GM20431 (cell line): ENCODE results near the gene ARHGAP22.

Experiments used
- in situ Hi-C: fragments of 300-500 bp; cut with MseI, MboI; formaldehyde crosslinking; loops from one replicate; pipeline ENCODE4 v1.15.0; 2020; ENCODE audit warnings: low sequenced_read_pairs; ENCODE audit not compliant: unreplicated experiment

ARHGAP22 gene

GRCh38 chr10:48538611-48539010 lies 66.3 kb downstream of the ARHGAP22 start:
- in situ Hi-C loops: no loop called here

DNA sequence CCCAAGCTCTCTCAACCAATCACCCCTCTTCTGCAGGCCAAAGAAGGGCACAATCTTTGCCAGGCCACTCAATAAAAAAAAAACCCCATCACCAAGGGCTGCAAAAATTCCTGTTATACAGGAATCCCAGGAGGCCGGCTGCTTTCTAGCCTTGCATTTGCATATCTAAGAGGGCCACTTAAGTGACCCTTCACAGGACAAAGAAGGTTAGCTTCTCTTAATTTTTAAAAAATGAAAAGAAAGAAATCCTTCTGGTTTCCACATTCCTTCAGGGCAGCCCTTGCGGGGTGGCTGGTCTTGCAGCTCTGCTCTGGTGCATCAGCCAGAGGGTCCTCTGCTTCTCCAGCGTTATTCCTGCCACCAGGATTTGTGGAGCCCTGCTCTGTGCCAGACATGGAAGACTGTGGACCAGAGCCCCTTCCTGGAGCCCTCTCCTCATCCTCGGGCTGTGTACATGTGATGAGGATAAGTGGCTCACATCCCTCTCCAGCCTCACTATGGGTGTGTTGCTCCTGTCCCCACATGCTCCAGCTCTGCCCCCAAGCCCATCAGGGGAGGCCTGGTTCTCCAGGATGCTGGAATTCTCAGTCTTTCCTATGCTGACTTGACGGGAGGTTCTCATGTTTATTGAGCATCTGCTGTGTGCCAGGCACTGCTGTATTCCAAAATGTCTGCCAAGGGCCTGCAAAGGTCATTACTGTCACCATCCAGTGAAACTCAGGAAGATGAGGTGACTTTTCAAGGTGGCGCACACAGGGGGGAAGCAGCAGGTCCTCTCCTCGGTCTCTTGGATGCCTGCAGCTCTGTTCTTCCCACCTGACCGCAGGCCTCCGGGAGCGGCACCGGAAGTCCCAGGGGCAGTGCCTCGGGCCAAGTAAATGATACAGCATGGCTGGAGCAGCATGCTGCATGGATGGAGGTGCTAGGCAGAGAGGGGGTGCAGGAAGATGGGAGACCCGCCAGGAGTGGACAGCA lies 67.7 kb downstream of the ARHGAP22 start:
- in situ Hi-C loops: no loop called here

- in situ Hi-C loops: no loop called here
Measured at GRCh38 chr10:48536156-48536500, 68.7 kb downstream of the ARHGAP22 start.

- in situ Hi-C loops: no loop called here
Measured at GRCh38 chr10:48535416-48536155, 69.3 kb downstream of the ARHGAP22 start.

- in situ Hi-C loops: no loop called here
Measured at GRCh38 chr10:48533951-48534720, 70.7 kb downstream of the ARHGAP22 start.

GRCh38 chr10:48533540-48533939 lies 71.3 kb downstream of the ARHGAP22 start:
- in situ Hi-C loops: no loop called here

DNA sequence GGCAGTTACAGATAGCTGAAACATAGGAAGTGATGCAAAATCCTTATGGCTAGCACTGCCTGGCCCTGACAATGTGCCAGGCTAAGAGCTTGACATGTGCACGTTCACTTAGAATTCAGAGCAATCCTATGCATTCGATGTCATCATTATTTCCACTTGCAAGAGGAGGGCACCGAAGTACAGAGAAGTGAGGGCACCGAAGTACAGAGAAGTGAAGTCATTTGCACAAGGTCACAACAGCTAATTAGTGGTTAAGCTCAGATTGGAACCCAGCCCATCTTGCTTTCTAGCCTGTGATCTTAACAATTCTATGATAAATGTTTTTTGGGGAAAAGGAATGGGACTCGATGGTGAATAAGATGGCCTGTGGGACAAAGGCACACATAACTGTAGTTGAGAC lies 73.4 kb downstream of the ARHGAP22 start:
- in situ Hi-C loops: no loop called here

DNA sequence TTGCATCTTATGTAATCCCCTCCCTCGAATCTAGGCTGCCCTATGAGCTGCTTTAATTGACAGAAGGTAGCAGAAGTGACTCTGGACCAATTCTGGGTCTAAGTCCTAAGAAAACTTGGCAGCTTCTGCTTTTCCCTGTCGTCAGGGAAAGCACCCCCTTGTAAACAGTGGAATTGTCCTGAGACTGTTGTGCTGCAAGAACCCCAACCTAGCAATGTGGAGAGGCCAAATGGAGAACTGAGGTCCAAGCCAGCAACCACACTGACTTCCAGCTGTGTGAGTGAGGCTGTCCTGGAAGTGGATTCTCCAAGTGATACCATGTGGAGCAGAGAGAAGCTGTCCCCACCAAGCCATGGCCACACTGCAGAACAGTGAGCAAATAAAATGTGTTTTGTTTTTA lies 75.5 kb downstream of the ARHGAP22 start:
- in situ Hi-C loops: no loop called here

DNA sequence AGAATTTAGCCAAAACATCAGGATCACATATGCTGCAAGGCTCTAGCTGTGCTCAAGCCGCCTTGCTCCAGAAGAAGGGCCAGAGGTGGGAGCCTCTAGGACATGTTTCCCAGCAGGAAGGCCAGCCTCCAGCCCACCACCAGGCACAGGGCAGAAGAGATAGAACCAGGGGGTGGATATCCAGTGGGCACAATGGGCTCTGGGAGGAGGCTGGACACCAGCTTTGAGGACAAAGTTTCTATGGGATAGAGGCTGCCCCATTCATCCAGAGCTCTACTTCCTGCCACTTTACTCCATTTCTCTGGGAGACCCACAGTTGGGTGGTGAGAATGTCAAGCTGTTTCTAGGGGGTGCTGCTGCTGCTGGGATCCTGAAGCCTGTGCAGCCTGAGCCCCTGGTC lies 77.1 kb downstream of the ARHGAP22 start:
- in situ Hi-C loops: no loop called here

GRCh38 chr10:48526846-48527505 lies 77.9 kb downstream of the ARHGAP22 start:
- in situ Hi-C loops: no loop called here

DNA sequence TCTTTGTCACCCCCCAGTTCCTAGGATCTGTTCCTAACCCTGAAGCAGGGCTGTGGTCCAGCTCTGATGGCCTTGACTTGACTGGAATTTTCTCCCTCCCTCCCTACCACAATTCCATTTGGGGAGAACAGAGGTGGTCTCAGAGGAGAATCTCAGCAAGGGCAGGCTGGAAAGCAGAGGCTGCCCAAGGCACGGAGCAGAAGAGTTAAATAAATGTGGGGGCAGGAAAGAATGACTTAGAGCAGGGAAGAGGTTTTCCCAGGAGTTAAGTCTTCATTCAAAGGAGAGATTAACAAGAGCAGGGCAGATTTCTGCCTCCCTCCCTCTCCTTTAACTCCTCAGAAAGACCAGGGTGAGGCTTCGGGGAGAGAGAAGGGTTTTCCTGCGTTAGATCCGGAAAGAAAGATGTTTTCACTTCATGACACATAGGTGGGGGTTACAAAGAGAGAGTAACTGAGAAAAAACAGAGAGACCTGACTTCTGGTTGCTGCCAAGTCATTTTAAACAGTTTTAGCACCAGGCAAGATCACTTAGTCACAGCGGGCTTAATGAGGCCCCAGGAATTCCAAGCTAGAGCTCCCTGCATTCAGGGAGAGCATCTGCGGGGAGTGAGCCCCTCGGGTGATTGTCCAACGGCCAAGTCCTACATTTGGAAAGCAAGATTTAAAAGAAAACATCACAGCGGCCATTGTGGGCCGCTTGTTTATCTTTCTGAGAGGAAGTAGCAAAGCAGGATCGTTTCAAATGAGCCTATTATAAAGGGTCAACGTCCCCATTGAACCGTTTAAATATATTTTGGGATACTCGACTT lies 78.7 kb downstream of the ARHGAP22 start:
- in situ Hi-C loops: no loop called here

DNA sequence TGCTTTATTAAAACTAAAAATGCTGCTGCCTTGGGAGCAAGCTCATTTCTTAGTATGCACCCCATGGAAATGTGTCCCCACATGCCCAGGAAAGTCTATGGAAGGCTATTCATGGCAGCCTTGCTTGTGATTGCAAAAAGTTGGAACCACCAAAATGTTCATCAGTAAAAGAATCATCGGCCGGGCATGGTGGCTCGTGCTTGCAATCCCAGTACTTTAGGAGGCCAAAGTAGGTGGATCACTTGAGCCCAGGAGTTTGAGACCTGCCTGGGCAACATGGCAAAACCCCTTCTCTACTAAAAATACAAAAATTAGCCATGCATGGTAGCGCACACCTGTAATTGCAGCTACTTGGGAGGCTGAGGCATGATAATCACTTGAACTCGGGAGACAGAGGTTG lies 79.8 kb downstream of the ARHGAP22 start:
- in situ Hi-C loops: no loop called here

- in situ Hi-C loops: loop anchor here (25.0 kb wide), 1 partner anchor 162 kb away; no protein-coding TSS in a partner anchor
Measured at GRCh38 chr10:48523820-48524758, 80.8 kb downstream of the ARHGAP22 start.

DNA sequence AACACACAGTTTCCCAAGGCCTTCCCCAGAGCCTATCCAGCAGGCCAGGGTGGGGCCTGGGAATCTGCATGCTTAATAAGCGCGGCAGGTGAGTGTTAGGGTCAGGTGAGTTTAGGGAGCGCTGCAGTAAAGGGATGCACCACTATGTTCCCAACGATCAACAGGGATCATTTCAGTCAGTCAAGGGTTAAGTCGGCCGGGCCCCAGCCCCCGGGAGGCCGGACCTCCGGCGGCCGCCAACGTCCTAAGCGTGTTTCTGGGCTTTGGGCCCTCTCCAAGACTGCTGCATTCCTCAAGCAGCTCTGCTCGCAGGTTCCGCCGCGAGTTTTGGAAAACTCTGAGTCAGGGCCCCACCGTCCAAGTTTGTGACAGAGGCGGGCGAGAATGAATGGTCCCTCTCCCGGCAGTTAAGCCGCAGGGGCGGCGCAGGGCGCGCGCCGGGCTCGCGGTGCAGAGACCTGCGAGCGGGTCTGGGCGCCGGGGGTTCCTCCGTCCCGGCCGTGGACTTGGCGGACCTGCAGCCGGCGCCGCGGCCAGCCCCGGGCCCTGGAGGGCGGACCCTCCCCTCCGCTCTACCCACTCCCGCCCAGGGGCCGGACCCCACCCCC lies 81.6 kb downstream of the ARHGAP22 start:
- in situ Hi-C loops: loop anchor here (25.0 kb wide), 1 partner anchor 161 kb away; no protein-coding TSS in a partner anchor

GRCh38 chr10:48522011-48522765 lies 82.7 kb downstream of the ARHGAP22 start:
- in situ Hi-C loops: loop anchor here (25.0 kb wide), 1 partner anchor 160 kb away; no protein-coding TSS in a partner anchor

- in situ Hi-C loops: loop anchor here (25.0 kb wide), 1 partner anchor 158 kb away; no protein-coding TSS in a partner anchor
Measured at GRCh38 chr10:48520594-48520993, 84.3 kb downstream of the ARHGAP22 start.

GRCh38 chr10:48520184-48520506 lies 84.7 kb downstream of the ARHGAP22 start:
- in situ Hi-C loops: loop anchor here (25.0 kb wide), 1 partner anchor 158 kb away; no protein-coding TSS in a partner anchor
